ENCODE results near the gene ZNF593OS. TPM values are rescaled to one million over a fixed set of nuclear protein-coding genes. Genes with fewer than 3 reads are reported as not detected.

ZNF593OS gene
- total RNA-seq, 2 experiments from 2014 or later: not detected

- H3K27ac Mint-ChIP-seq: peak overlapping the region; percentile 86
- intact Hi-C loops (cut with DNase I, micrococcal nuclease): loop anchor here in 1 of 2 experiments (2.0 kb wide), 1 partner anchor 15 kb away; no protein-coding TSS in a partner anchor
Observed at GRCh38 chr1:26127235-26128163, 44.1 kb downstream of the ZNF593OS start.

GRCh38 chr1:26126321-26127084 is 45.1 kb downstream of the ZNF593OS start:
- H3K36me3 ChIP-seq (ENCODE audit: insufficient read depth, low read length): peaks cover 8% of the 10 kb centered on the region
- intact Hi-C loops (cut with DNase I, micrococcal nuclease): loop anchor here in 1 of 2 experiments (1.0 kb wide), 3 partner anchors 15 to 21 kb away; partner anchors contain the start of gene PDIK1L
- H3K4me3 Mint-ChIP-seq: peak overlapping the region; percentile 47
- no peaks in the 10 kb centered on the region for H3K9me3 Mint-ChIP-seq
- no peaks in the 10 kb centered on the region for H3K9me3 ChIP-seq (ENCODE audit: control insufficient read depth in 1 of 2, insufficient read depth in 1 of 2, low read length in 2 of 2)
- H3K27me3 Mint-ChIP-seq: no peaks in the 10 kb centered on the region
- ChIA-PET CTCF (interaction anchor here (1.1 to 7.7 kb wide), 11 partner anchors 13 to 231 kb away, joined by 3 to 41 read pairs (median 7); partner anchors contain the start of genes CEP85, PDIK1L and ZNF593), POLR2A (interaction anchor here (0.7 to 3.2 kb wide), 19 partner anchors 11 to 1536 kb away, joined by 3 to 67 read pairs (median 4); partner anchors contain the start of genes CEP85, DHDDS, PDIK1L and ZNF593)
- peak overlapping the region; percentile 86 for H3K27ac Mint-ChIP-seq
- peak; percentile 23 to 95 (median 38) for DNase-seq
- H3K4me1 ChIP-seq (ENCODE audit: insufficient read depth, low read length): peaks cover 17% of the 10 kb centered on the region
- H3K27ac ChIP-seq (ENCODE audit: low read depth in 1 of 2, low read length in 2 of 2): peak overlapping the region; percentile 8 to 47
- H3K4me3 ChIP-seq (ENCODE audit: low read length): peak overlapping the region; percentile 42
- peaks cover 35% of the 10 kb centered on the region for H3K36me3 Mint-ChIP-seq (ENCODE audit: low read depth)
- ATAC-seq (ENCODE audit: poor library complexity): peak; percentile 98
- peaks cover 51% of the 10 kb centered on the region for H3K4me1 Mint-ChIP-seq (ENCODE audit: low read depth)
- TF ChIP-seq CTCF (IDR thresholded peaks at IDR 0.05): no peak
- no peaks in the 10 kb centered on the region for H3K27me3 ChIP-seq (ENCODE audit: control insufficient read depth in 1 of 2, insufficient read depth in 2 of 2, low read length in 2 of 2)

More at GRCh38 chr1:26127235-26128163, 44.1 kb downstream of the ZNF593OS start:
- ChIA-PET CTCF (interaction anchor here (1.1 to 7.7 kb wide), 11 partner anchors 12 to 148 kb away, joined by 3 to 41 read pairs (median 7); partner anchors contain the start of genes CEP85, PDIK1L and ZNF593), POLR2A (interaction anchor here (0.8 to 3.2 kb wide), 13 partner anchors 11 to 1105 kb away, joined by 3 to 67 read pairs (median 9); partner anchors contain the start of genes CEP85, PDIK1L and ZNF593)
- Histone ChIP-seq H3K4me3 (ENCODE audit: low read length) (peak overlapping the region; percentile 42), H3K27me3 (ENCODE audit: control insufficient read depth in 1 of 2, insufficient read depth in 2 of 2, low read length in 2 of 2) (no peaks in the 10 kb centered on the region), H3K27ac (ENCODE audit: low read depth in 1 of 2, low read length in 2 of 2) (no peak overlapping the region), H3K4me1 (ENCODE audit: insufficient read depth, low read length) (peaks cover 17% of the 10 kb centered on the region), H3K9me3 (ENCODE audit: control insufficient read depth in 1 of 2, insufficient read depth in 1 of 2, low read length in 2 of 2) (no peaks in the 10 kb centered on the region), H3K36me3 (ENCODE audit: insufficient read depth, low read length) (peaks cover under 1% of the 10 kb centered on the region)
- H3K36me3 Mint-ChIP-seq (ENCODE audit: low read depth): peaks cover 25% of the 10 kb centered on the region
- no peak for TF ChIP-seq CTCF (IDR thresholded peaks at IDR 0.05)
- no peaks in the 10 kb centered on the region for H3K9me3 Mint-ChIP-seq
- DNase-seq (peak in 4 of 14 experiments; percentile 31 to 49 (median 44)), ATAC-seq (ENCODE audit: poor library complexity) (no peak)
- H3K4me1 Mint-ChIP-seq (ENCODE audit: low read depth): peaks cover 51% of the 10 kb centered on the region
- peak overlapping the region; percentile 47 for H3K4me3 Mint-ChIP-seq
- H3K27me3 Mint-ChIP-seq: no peaks in the 10 kb centered on the region

GRCh38 chr1:26125946-26126320 is 45.7 kb downstream of the ZNF593OS start:
- H3K4me3 ChIP-seq (ENCODE audit: low read length): no peak overlapping the region
- no peak for ATAC-seq (ENCODE audit: poor library complexity)
- TF ChIP-seq CTCF (IDR thresholded peaks at IDR 0.05): no peak
- peak overlapping the region; percentile 47 for H3K4me3 Mint-ChIP-seq
- H3K36me3 ChIP-seq (ENCODE audit: insufficient read depth, low read length): peaks cover 8% of the 10 kb centered on the region
- H3K9me3 ChIP-seq (ENCODE audit: control insufficient read depth in 1 of 2, insufficient read depth in 1 of 2, low read length in 2 of 2): no peaks in the 10 kb centered on the region
- POLR2A ChIA-PET: interaction anchor here (0.7 to 3.2 kb wide), 13 partner anchors 11 to 733 kb away, joined by 3 to 67 read pairs (median 9); partner anchors contain the start of genes CEP85, DHDDS, PDIK1L and ZNF593
- H3K27me3 Mint-ChIP-seq: no peaks in the 10 kb centered on the region
- no peaks in the 10 kb centered on the region for H3K9me3 Mint-ChIP-seq
- no peaks in the 10 kb centered on the region for H3K27me3 ChIP-seq (ENCODE audit: control insufficient read depth in 1 of 2, insufficient read depth in 2 of 2, low read length in 2 of 2)
- H3K36me3 Mint-ChIP-seq (ENCODE audit: low read depth): peaks cover 38% of the 10 kb centered on the region
- H3K4me1 Mint-ChIP-seq (ENCODE audit: low read depth): peaks cover 51% of the 10 kb centered on the region
- peak overlapping the region; percentile 86 for H3K27ac Mint-ChIP-seq
- CTCF ChIA-PET: interaction anchor here (1.1 to 7.7 kb wide), 9 partner anchors 13 to 230 kb away, joined by 3 to 41 read pairs (median 7); partner anchors contain the start of genes CEP85, PDIK1L and ZNF593
- H3K27ac ChIP-seq (ENCODE audit: low read depth in 1 of 2, low read length in 2 of 2): peak overlapping the region; percentile 8 to 47
- H3K4me1 ChIP-seq (ENCODE audit: insufficient read depth, low read length): peaks cover 17% of the 10 kb centered on the region
- no peak for DNase-seq
- intact Hi-C loops (cut with DNase I, micrococcal nuclease): loop anchor here (1.0 kb wide), 4 partner anchors 14 to 21 kb away; partner anchors contain the start of gene PDIK1L (in 1 of the 2)
